Hippocampal formation (tissue), 2 donors: ENCODE results near the gene MAPK11.

Experiments
- DNase-seq, 2 donors: peaks; one replicate each; lab custom pipeline; 2025; lab: John Stamatoyannopoulos, UW

MAPK11 gene

GRCh38 chr22:50307890-50308596, 37.9 kb upstream of the MAPK11 start:
- DNase-seq = no peak

GRCh38 chr22:50306753-50307749, 36.9 kb upstream of the MAPK11 start, which contains the start of gene PLXNB2:
Gene PLXNB2 (minus strand): TSS chr22:50307646. CDS start chr22:50290584, 17,062 bp downstream.
- peak; percentile 77 to 78 for DNase-seq

GRCh38 chr22:50305923-50306566, 35.9 kb upstream of the MAPK11 start:
- peak; percentile 35 to 39 for DNase-seq

GRCh38 chr22:50305393-50305922, 35.3 kb upstream of the MAPK11 start:
- no peak for DNase-seq

- peak; percentile 38 to 42 for DNase-seq
These were observed 34.6 kb upstream of the MAPK11 start for GRCh38 chr22:50304528-50305392.

GRCh38 chr22:50303848-50304527, 33.8 kb upstream of the MAPK11 start:
- DNase-seq = no peak

- DNase-seq = peak; percentile 27 to 40
These were observed 33.3 kb upstream of the MAPK11 start for GRCh38 chr22:50303515-50303847.

- DNase-seq = no peak
These were observed 32.4 kb upstream of the MAPK11 start for GRCh38 chr22:50302564-50302963.

- DNase-seq = no peak
These were observed 31.9 kb upstream of the MAPK11 start for GRCh38 chr22:50302041-50302541.

GRCh38 chr22:50301581-50301991, 31.4 kb upstream of the MAPK11 start:
- DNase-seq = no peak

GRCh38 chr22:50300620-50301257, 30.6 kb upstream of the MAPK11 start:
- no peak for DNase-seq

- no peak for DNase-seq
These were observed 29.8 kb upstream of the MAPK11 start for GRCh38 chr22:50299785-50300619.

- no peak for DNase-seq
These were observed 29.0 kb upstream of the MAPK11 start for GRCh38 chr22:50298937-50299784.

- DNase-seq = no peak
These were observed 28.1 kb upstream of the MAPK11 start for GRCh38 chr22:50298266-50298637.

- DNase-seq = no peak
These were observed 27.5 kb upstream of the MAPK11 start for GRCh38 chr22:50297510-50298265.

GRCh38 chr22:50296658-50297490, 26.7 kb upstream of the MAPK11 start:
- no peak for DNase-seq
